Stimulated activated CD8-positive, alpha-beta memory T cell treated with anti-CD3 and anti-CD28 coated beads, Interleukin-15, amount 100 ng/mL, for 1 hour (primary cell): ENCODE data around the gene WDFY2.

Source experiments
- DNase-seq: peaks from one replicate; pipeline ENCODE4 v3.0.0-alpha.2; 2020; ENCODE audit warnings: low read depth

WDFY2 gene

DNA sequence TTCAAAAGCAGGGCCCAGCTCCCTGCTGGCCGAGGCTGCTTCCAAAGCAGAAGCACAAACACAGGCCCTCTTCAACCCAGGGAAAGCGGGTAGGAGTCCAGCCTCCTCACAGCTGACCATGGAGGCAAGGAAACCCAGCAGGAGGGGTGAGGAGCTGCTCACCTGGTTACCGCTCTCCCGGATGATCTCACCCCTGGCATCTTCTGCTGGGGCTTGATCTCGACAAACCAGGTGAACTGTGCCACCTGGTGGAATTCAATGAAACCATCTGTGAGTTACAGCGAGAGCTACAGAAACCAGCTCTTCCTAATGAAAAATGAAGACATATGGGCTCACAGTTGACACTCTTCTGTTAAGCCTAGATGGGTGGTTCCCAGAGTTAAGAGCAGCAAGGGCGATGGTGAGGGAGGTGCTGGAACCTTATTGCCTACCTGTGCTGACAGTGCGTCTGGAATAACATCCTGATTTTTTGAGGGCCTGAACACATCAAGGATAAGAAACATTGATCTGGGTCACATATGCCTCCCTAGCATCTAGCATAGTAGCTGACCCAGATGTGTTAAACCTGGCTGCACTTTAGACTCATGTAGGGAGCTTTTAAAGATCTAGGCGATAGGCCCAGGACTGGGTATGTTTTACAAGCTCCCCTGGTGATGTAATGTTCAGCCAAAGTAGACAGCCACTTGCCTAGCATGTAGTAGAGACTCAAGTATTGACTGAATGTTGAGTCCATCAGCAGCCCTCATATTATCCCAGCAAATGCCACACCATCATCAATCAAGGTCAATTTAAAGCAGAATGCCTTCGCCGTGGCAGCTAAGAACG, 213.6 kb downstream of the WDFY2 start:
- DNase-seq = no peak

DNA sequence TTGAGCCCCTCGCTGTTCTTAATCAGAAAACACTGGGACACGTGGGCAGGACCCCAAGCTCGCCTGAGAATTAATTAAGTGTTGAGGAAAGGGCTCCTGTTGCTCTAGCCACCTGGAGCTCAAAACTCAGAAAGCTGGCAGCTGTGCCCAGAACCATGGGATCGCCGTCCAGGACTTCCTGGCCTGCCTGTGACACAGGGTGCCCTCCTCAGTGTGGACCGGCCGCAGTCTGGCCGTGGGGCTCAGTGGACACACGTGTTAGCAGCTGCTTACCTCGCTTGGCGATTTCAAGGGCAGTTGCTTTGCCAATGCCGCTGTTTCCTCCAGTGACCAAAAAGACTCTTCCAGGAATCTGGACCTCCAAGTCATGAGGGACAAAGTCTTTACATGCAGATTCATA, 215.0 kb downstream of the WDFY2 start:
- no peak for DNase-seq

DNA sequence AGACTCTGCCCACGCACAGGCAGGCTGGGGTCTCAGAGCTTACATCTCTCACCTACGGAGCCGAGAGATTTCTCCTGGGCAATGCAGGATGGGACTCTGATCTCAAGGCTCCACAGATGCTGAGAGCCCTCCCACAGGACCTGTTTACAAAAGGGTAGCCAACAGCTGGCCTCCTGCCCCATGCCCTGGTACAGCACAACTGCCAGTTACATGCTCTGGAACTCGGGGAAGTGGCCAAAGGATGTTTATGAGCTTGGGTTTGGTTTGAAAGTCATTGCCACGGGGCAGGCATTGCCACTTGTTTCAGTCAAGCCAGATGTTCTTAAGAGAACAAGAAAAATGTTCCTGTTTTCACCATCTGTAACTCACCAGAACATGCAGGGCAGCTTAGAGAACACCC, 216.2 kb downstream of the WDFY2 start:
- no peak for DNase-seq

DNA sequence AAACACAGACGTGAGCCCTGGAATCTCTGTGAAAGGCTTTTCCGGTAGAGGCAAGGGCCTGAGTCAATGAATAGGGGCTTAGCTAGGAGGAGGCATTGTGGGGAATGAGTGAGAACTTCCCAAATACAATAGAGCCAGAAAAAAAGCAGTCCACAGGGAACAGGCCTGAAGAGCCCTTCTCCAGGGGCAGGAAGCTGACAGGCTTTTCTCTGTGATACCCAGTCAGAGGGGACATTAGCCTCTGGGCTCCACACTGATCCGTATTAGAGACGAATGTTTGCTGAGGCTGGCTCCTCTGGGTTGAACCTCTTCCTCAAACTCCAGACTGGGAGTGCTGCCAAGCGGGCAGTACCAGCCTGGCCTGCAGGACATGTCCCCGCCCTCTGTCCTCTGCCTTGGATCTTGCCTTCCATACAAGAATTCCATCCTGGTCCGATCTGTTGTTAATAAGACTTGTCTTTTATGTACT, 217.4 kb downstream of the WDFY2 start:
- no peak for DNase-seq

DNA sequence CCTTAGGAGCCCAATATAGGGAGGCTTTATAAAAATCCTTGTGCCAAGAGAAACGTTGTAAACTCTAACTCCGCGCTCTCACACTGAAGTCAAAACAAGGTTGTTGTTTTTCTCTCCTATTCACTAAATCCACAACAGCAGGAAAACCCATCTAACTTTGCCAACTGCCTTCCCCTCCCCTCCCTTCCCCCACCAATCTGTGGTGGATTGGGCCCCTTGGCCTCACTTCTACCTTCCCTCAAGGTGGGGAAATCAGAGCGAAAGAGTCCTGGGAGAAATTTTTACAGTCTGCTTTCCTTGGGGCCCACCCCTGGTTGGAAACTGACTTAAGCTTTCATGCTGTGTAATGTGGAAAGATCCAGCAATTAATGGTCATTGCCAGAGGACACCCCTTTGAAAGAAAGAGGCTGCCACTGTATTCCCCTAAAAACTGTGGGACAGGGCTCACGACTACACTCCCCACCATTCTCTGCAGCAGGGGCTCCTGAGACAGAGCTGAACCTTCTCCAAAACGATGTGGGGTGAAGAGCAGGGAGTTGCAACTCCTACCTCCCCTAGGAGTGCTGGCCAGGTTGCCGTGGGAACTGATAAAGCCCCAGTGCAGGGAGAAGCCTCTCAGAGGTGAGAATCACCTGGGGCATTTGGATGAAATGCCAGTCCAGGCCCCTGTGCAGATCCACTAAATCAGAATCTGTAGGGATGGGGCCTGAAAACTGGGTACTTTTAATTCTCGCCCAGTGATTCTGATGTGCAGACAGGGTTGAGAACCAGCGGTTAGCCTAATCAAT, 218.6 kb downstream of the WDFY2 start:
- no peak for DNase-seq

DNA sequence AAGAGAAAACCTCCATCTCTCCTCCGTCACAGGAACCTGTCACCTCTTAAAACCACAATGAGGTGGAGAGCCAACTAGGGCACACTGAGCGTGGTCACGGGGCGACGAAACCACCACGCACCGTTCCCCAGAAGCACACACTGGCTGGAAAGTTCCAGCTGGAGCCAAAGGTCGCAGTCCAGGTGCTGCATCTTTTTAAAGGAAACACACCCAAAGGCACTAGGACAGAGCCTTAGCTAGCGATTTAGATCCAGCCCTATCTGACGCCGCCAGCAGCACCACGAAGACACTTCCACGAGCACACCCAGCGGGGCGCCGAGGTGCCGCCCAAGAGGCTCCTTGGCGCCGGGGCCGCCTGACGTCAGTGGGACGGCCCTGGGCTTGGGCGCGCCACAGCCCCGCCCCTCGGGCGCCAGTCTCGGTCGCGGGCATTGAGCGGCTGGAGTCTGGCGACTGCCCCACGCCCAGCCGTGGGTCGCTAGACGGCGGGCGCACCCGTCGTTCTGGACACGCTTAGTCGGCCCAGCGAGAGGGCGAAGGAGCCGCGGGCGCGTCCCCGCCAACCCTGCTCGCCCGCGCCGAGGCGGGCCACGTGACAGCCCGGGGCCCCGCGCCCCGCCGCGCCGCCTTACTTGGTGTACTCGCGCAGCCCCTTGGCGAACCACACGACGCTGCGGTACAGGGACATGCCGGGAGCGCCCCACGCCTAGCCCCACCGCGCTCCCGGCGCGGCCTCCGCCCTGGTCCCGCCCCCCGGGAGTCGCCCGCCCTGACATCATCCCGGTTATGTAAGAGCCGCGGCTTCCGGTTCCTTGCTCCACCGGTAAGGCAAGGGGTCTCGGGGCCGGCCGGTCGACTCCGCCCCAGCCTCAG, 219.4 kb downstream of the WDFY2 start, which contains the start of gene DHRS12:
Gene DHRS12 (minus strand): TSS at position 742 of the 873 bp plus-strand sequence. CDS start 4,504 bp downstream, outside the sequence.
- DNase-seq = peak; percentile 68

DNA sequence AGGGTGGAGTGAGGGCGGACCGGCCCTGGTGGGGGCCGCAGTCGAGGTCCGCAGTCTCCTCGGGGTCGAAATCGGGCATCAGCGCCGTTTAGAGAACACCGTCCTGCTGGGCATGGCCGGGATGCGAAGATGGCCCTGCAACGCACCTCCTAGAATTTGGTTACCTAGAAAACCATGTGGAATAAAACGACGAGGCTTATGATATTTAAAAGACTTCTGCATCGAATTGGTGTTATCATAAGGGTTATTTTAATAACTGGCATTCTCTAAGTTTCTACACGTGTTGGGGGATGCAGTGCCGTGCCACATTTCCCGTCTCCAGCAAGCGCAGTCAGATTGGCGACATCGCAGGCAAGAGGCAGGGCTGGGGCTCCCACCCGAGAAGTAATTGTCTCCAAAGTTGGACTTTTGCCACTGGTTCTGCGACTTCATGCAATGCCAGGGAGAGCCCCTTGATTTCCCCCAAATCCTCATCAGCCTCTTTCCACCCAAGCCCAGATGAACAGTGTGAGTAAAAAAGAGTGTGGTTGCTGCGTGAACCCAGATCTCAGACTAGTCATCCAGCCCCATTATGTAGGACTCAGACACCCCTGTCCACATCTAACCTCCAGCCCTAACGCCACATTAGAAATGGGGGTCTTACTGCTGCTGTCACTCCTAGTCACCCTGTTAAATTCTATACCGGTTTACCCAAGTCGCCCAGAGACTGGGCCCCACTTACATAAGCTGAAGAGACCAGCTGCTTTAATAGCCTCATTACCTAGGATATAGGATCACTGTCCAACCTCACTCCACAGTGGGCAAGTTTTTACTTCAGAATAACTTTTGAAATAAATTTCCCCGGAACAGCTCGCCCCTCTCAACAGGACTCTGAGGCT, 220.3 kb downstream of the WDFY2 start:
- DNase-seq = no peak

DNA sequence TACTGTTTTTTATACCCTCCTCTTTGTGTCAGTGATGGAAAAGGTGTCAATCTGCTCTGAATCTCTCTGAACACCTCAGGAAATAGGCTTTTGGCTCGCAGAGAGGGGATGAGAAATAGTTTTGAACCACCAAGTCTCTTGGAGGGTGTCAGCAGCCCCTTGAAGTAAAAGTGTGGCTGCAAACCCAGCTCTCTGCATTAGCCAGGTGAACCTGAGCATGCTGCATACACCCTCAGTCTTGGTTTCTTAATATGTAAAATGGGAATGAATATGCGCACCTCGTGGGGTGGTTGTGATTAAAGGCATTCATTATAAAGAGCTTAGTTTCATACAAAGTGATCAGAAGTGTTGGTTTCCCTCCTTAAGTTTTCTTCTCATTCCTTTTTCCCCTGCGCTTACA, 221.1 kb downstream of the WDFY2 start:
- DNase-seq = no peak

DNA sequence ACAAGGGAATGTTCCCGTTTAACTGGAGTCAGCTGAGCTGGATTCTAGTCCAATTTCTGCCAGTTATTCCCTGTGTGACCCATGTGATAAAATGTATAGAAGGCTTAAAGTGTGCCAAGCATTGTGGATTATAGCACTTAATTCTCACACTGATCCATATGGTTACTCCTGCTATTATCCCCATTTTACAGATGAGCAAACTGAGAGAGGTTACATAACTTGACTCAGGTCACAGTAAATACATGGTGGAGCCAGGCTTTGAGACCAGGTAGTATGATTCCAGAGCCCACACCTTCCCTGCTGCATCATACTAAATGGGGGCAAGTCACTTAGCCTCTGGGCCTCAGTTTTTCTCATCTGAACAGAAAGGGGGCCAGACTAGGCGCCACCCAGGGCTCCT, 221.7 kb downstream of the WDFY2 start:
- no peak for DNase-seq

DNA sequence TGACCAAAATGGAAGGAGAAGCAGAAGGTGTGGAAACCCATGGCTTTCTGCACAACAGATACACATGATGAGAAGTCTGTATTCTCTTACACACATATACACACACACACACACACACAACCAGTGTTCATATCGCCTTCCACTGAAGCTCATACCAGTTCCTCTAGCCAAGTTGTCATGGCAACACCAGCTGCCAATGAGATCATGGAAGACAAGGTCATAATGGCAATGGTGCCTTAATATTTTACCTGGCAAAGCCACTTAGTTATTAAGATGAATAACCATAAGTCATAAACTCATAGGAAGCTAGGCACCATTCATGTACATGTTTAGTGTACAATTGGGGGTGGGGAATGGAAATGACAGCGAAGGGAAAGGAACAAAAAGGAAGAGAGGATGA, 222.3 kb downstream of the WDFY2 start:
- no peak for DNase-seq

DNA sequence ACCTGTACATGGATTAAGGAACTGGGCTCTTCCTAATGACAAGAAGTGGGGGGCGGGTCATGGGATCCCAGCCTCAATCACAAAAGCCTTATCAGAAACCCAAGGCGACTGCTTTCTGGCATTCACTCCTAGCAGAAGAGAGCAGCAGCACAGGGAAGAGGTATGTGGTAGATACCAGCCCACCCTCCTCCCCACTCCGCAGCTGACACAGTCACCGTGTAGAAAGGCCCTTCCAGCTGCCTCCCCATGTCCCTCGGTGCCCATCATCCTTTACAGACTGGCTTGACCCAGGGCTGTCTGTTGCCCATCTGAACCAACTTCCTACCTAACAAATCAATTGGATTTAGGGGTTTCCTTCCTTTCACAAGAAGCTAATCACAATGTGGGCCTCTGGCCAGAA, 222.8 kb downstream of the WDFY2 start:
- DNase-seq = no peak

DNA sequence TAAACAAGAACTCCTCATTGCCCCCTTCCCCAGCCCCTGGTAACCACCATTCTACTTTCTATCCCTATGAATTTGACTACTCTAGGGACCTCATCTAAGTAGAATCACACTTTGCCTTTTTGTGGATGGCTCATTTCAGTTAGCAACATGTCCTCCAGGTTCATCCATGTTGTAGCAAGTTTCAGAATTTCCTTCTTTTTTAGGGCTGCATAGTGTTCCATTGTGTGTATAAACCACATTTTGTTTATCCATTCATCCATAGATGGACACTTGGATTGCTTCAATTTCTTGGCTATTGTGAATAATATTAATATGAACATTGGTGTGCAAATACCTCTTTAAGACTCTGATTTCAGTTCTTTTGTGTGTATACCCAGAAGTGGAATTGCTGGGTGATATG, 224.5 kb downstream of the WDFY2 start:
- no peak for DNase-seq

DNA sequence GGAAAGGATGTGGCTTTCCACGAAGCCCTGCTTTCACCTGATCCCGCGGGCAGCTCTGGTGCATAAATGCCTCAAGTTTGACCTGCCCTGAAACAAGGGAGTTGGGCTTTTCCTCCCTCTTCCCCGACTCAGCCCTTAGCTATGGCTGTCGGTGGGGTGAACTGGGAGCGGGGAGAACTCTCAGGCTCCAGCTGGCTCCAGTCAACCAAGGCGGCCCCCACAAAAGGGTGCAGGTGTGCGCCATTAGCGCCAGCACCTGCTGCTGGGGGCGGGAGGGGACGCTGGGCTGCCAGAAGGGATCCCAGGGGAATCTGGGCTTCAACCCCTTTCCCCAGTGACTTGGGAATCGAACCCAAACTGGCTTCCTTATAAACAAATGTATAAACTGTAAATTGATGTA, 226.8 kb downstream of the WDFY2 start:
- DNase-seq = no peak

DNA sequence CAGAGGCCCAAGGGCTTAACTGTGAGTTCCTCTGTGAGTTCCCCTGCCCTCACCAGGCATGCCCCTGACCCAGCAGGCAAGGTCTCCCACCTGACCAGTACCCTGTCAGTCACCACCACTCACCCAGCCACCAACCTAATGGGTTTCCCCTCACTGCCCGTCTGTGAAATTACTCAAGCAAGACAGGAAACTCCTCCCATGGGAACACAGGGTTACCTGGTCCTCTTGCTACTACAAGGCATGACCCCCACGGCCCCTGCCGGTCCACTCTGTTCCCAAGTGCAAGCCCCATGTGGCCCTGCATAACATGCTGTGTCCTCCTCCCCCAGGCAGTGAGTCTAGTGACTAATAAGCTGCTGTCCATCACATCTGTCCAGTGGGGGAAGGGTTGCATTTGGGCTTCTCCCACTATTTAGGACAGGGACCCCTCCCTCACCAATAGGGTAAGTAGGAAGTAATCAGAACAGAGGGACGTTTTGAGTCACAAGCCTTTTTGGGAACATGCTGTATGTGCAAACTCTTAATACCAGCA, 227.7 kb downstream of the WDFY2 start:
- DNase-seq = no peak

DNA sequence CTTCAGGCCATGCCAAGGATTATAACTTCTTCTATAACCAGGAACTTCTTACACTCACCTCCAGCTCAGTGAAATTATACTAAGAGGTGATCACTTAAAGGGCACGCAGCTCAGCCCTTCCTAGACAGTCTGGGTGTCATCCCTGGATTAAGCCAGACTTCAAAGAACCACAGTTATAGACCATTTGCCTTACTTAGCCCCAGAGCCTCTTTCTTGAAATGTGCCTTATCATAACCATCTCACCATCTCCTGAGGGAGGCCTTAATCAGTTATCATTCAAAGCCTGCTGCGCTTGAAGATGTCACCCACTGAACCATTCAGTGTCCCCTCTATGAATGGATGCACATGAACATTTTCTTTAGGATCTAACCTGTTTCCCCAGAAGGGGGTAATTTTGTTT, 229.8 kb downstream of the WDFY2 start:
- DNase-seq = no peak

DNA sequence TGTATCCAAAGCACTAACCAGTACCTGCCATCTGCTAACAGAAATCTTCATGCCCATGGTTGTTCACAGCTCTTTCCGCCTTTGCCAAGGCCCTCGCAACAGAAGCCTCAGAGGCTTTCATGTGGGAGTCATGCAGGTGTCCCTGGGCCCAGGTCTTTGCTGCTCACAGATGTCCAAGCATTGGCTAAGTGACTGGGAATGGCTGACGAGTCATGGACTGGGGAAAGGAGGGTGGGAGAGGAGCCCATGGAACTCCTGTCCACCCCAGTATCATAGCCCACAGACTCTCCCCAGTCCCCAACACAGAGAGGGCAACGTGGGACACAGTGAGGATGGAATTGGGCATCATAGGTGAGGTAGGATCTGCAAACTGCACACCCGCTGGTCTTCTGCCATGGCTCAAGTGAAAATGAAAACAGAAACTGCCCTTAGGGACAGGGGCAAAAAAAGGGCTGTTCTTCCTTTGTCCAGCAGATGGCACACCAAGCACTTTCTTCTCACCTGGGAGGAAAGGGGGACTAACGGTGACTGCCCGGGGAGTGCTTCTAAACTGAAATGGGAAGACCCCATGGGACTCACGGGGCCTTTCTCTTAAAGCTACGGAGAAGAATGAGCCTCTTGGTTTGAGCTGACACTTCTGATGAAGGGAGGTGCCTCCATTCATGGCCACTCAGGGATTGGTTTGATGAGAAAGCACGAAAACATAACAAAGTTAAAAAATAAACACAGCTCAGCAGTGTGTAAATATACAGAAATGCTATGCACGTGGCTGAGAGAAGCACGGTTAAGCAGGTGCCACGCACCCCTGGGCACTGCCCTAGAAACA, 230.8 kb downstream of the WDFY2 start:
- DNase-seq = peak; percentile 67

DNA sequence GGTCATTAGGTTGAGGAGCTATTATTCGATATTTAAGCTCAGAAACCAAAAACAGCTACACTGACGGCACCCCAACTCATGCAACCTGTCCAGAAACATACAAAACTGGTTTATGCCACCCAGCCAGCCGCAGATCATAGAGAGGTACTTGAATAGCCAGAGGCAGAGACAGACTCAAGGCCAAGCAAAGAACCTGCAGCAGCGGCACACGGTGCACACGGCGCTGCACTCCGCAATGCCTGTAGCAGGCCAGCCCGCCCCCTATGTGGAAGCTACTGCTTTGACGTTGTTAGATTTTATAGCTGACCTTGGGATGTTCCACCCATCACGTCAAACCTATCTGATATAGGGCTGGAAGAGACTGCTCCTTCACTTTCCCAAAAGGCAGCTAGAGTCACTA, 231.6 kb downstream of the WDFY2 start:
- DNase-seq = no peak

DNA sequence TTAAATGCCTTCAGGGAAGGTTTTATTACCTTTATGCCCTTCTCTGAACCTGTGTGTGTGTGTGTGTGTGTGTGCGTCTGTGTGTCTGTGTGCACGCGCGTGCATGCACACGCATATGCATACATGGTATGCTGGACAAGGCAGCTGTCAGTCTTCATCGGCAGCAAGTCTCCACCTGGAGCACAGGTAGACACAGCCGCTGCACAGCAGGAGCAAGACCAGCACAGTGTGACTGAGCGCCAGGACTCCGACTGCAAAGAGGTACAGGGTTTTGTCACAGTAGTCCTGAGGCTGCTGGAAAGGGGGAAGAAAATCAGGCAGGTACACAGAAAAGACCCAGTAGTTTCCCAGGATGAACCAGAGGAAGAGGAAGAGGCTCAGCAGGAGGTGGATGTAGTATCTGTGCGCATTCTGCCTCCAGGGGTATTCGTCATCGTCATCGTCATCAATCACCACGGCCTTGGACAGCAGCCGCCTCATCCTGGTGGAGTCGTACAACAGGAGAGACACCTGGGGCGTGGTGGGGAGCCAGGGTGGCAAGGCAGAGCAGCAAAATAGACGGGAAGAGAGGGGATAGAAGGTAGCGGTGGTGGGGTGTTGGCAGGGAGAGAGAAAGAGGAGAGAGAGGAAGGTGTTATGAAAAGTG, 232.5 kb downstream of the WDFY2 start:
- DNase-seq = no peak
